H9 (cell line): ENCODE measurements around the gene CORT. TPM values are rescaled to one million over a fixed set of nuclear protein-coding genes. Genes with fewer than 3 reads are reported as not detected.
A peak's percentile ranks its signal among the peaks of the same experiment; 100 is the strongest.

Source experiments
- DNase-seq: peaks from one replicate; pipeline ENCODE4 v3.0.0-alpha.2; 2017
- H2AFZ ChIP-seq: one replicate; pipeline ENCODE4 v1.6.1; 2013; ENCODE audit warnings: mild to moderate bottlenecking, low read length, control low read depth, moderate library complexity
- H2AK5ac ChIP-seq: 2 replicates; pipeline ENCODE4 v1.6.1; 2013; ENCODE audit warnings: low read length, control low read depth, mixed read lengths; ENCODE audit not compliant: insufficient read length
- H2BK120ac ChIP-seq: one replicate; pipeline ENCODE4 v1.6.1; 2013; ENCODE audit warnings: low read depth, mild to moderate bottlenecking, low read length, control low read depth, inconsistent platforms; ENCODE audit not compliant: poor library complexity, severe bottlenecking
- H2BK12ac ChIP-seq: 2 replicates; pipeline ENCODE4 v1.6.1; 2013; ENCODE audit warnings: low read length, control low read depth, mixed read lengths, low read depth; ENCODE audit not compliant: insufficient read length
- H2BK15ac ChIP-seq: 2 replicates; pipeline ENCODE4 v1.6.1; 2013; ENCODE audit warnings: low read depth, low read length, control low read depth
- H2BK20ac ChIP-seq: one replicate; pipeline ENCODE4 v1.6.1; 2013; ENCODE audit warnings: low read depth, mild to moderate bottlenecking, low read length, control low read depth, inconsistent platforms; ENCODE audit not compliant: poor library complexity, severe bottlenecking
- H2BK5ac ChIP-seq: 2 replicates; pipeline ENCODE4 v1.6.1; 2013; ENCODE audit warnings: low read length, control low read depth, mixed read lengths; ENCODE audit not compliant: insufficient read length
- H3K14ac ChIP-seq: 2 replicates; pipeline ENCODE4 v1.6.1; 2013; ENCODE audit warnings: low read length, control low read depth; ENCODE audit not compliant: insufficient read depth
- H3K18ac ChIP-seq: 2 replicates; pipeline ENCODE4 v1.6.1; 2013; ENCODE audit warnings: low read depth, mild to moderate bottlenecking, mixed read lengths, low read length, control low read depth; ENCODE audit not compliant: insufficient read length
- H3K23ac ChIP-seq: 2 replicates; pipeline ENCODE4 v1.6.1; 2013; ENCODE audit warnings: low read length, control low read depth, mixed read lengths, low read depth; ENCODE audit not compliant: insufficient read length
- H3K23me2 ChIP-seq: 2 replicates; pipeline ENCODE4 v1.6.1; 2013; ENCODE audit warnings: low read depth, mild to moderate bottlenecking, mixed read lengths, low read length, control low read depth; ENCODE audit not compliant: insufficient read length, poor library complexity, severe bottlenecking
- H3K27ac ChIP-seq: 2 replicates; pipeline ENCODE4 v1.5.1; 2013; ENCODE audit warnings: low read length, control low read depth, mixed read lengths, low read depth; ENCODE audit not compliant: insufficient read length
- H3K27me3 ChIP-seq: 2 replicates; pipeline ENCODE4 v1.6.1; 2013; ENCODE audit warnings: low read length, control low read depth, inconsistent platforms; ENCODE audit not compliant: insufficient read depth
- H3K4ac ChIP-seq: 2 replicates; pipeline ENCODE4 v1.6.1; 2013; ENCODE audit warnings: low read depth, mild to moderate bottlenecking, control low read depth, inconsistent platforms, low read length, moderate library complexity
- H3K4me1 ChIP-seq: 2 replicates; pipeline ENCODE4 v1.6.1; 2013; ENCODE audit warnings: low read length, control low read depth, inconsistent platforms; ENCODE audit not compliant: insufficient read depth
- H3K4me2 ChIP-seq: 2 replicates; pipeline ENCODE4 v1.6.1; 2013; ENCODE audit warnings: low read length, control low read depth, mixed read lengths; ENCODE audit not compliant: insufficient read length, insufficient read depth
- H3K56ac ChIP-seq: 2 replicates; pipeline ENCODE4 v1.6.1; 2013; ENCODE audit warnings: low read depth, mild to moderate bottlenecking, mixed read lengths, low read length, control low read depth; ENCODE audit not compliant: insufficient read length
- H3K79me1 ChIP-seq: 2 replicates; pipeline ENCODE4 v1.6.1; 2013; ENCODE audit warnings: low read depth, mild to moderate bottlenecking, moderate library complexity, low read length, control low read depth, inconsistent platforms; ENCODE audit not compliant: insufficient read depth, poor library complexity, severe bottlenecking
- H3K79me2 ChIP-seq: 2 replicates; pipeline ENCODE4 v1.6.1; 2013; ENCODE audit warnings: low read length, control low read depth, inconsistent platforms; ENCODE audit not compliant: insufficient read depth
- H3K9ac ChIP-seq: 2 replicates; pipeline ENCODE4 v1.6.1; 2013; ENCODE audit warnings: low read length, control low read depth, mixed read lengths; ENCODE audit not compliant: insufficient read length; ENCODE audit errors: extremely low read depth
- H3K9me3 ChIP-seq: one replicate; pipeline ENCODE4 v1.6.1; 2013; ENCODE audit warnings: low read depth, low read length, inconsistent platforms; ENCODE audit not compliant: control insufficient read depth
- H3T11ph ChIP-seq: one replicate; pipeline ENCODE4 v1.6.1; 2013; ENCODE audit warnings: mild to moderate bottlenecking, low read length, control low read depth, inconsistent platforms
- H4K20me1 ChIP-seq: one replicate; pipeline ENCODE4 v1.6.1; 2013; ENCODE audit not compliant: control insufficient read depth, insufficient read length, insufficient read depth
- H4K5ac ChIP-seq: 2 replicates; pipeline ENCODE4 v1.6.1; 2013; ENCODE audit warnings: low read depth, mild to moderate bottlenecking, mixed read lengths, low read length, control low read depth; ENCODE audit not compliant: insufficient read length
- H4K8ac ChIP-seq: replicated peaks from 2 replicates; pipeline ENCODE4 v1.6.1; 2013; ENCODE audit warnings: low read length, control low read depth, mixed read lengths, low read depth; ENCODE audit not compliant: insufficient read length
- H4K91ac ChIP-seq: 2 replicates; pipeline ENCODE4 v1.6.1; 2013; ENCODE audit warnings: low read depth, mild to moderate bottlenecking, moderate library complexity, mixed read lengths, low read length, control low read depth; ENCODE audit not compliant: insufficient read length
- H3K27ac Mint-ChIP-seq, 3 experiments: 2 replicates in 2 of 3; 3 replicates in 1 of 3; pipeline ENCODE4 v1.8.0; 2020 to 2021; ENCODE audit warnings: mixed read lengths in 3 of 3, mild to moderate bottlenecking in 1 of 3, moderate library complexity in 1 of 3
- H3K27me3 Mint-ChIP-seq: 2 replicates; pipeline ENCODE4 v1.8.0; 2021; ENCODE audit warnings: low read depth, mild to moderate bottlenecking, moderate library complexity, mixed read lengths
- H3K36me3 Mint-ChIP-seq, 3 experiments: 2 replicates in 2 of 3; 3 replicates in 1 of 3; pipeline ENCODE4 v1.8.0; 2020 to 2021; ENCODE audit warnings: low read depth in 3 of 3, mixed read lengths in 3 of 3; ENCODE audit not compliant: insufficient read depth in 1 of 3
- H3K4me1 Mint-ChIP-seq, 2 experiments: 2 replicates each; pipeline ENCODE4 v1.8.0; 2020; ENCODE audit warnings: mixed read lengths in 2 of 2
- H3K4me3 Mint-ChIP-seq, 2 experiments: 2 replicates in 1 of 2; 3 replicates in 1 of 2; pipeline ENCODE4 v1.8.0; 2020 to 2021; ENCODE audit warnings: mild to moderate bottlenecking in 2 of 2, mixed read lengths in 2 of 2, moderate library complexity in 1 of 2
- H3K9me3 Mint-ChIP-seq, 2 experiments: 2 replicates in 1 of 2; 3 replicates in 1 of 2; pipeline ENCODE4 v1.8.0; 2020; ENCODE audit warnings: mild to moderate bottlenecking in 2 of 2, mixed read lengths in 2 of 2, moderate library complexity in 1 of 2
- CTCF ChIP-seq: fragments of 200-600 bp; sonication (generic); conservative IDR thresholded peaks from 3 replicates; pipeline ENCODE4 v1.8.0; 2021; ENCODE audit warnings: antibody characterized with exemption, mild to moderate bottlenecking
- WGBS: extraction: QIAGEN DNeasy Blood & Tissue Kit; methylation state at CpG from one replicate; pipeline ENCODE4 v1.1.7; 2013; ENCODE audit warnings: missing lambda C conversion rate, low lambda C conversion rate, mixed read lengths; ENCODE audit not compliant: insufficient read length; ENCODE audit errors: extremely low coverage; 5-methylcytosine and 5-hydroxymethylcytosine counted together
- total RNA-seq: library from RNA; stranded (reverse); gene quantifications from 2 replicates; pipeline ENCODE4 v1.2.1, GENCODE V29; 2021

The CORT gene
- total RNA-seq, 1 experiment from 2014 or later: not detected

GRCh38 chr1:10424034-10424433 lies 25.8 kb upstream of the CORT start:
- no peak overlapping the region for H3T11ph ChIP-seq
- no peaks in the 10 kb centered on the region for H4K20me1 ChIP-seq
- no peak overlapping the region for H4K91ac ChIP-seq
- H3K23ac ChIP-seq: no peak overlapping the region
- H3K14ac ChIP-seq: no peak overlapping the region
- no peaks in the 10 kb centered on the region for H3K79me1 ChIP-seq
- H2BK12ac ChIP-seq: no peak overlapping the region
- no peaks in the 10 kb centered on the region for H3K27me3 ChIP-seq
- H2BK20ac ChIP-seq: no peak overlapping the region
- no peak overlapping the region for H2BK15ac ChIP-seq
- H3K56ac ChIP-seq: no peak overlapping the region
- no peaks in the 10 kb centered on the region for H3K23me2 ChIP-seq
- H2AFZ ChIP-seq: no peak overlapping the region
- H3K4me1 ChIP-seq: no peaks in the 10 kb centered on the region; the same call in 1 of the 2 replicates
- Mint-ChIP-seq H3K27ac (peak overlapping the region; percentile 27 to 58 (median 44); a peak in 5 of 7 replicates), H3K4me1 (peaks cover 7 to 8% of the 10 kb centered on the region in 2 experiments), H3K36me3 (peaks cover 15 to 40% (median 23%) of the 10 kb centered on the region in 3 experiments), H3K9me3 (no peaks in the 10 kb centered on the region), H3K4me3 (no peak overlapping the region), H3K27me3 (no peaks in the 10 kb centered on the region)
- no peak for DNase-seq
- no peak overlapping the region for H2BK5ac ChIP-seq
- no peak overlapping the region for H3K4me2 ChIP-seq
- H2AK5ac ChIP-seq: no peak overlapping the region
- no peak overlapping the region for H4K5ac ChIP-seq
- no peaks in the 10 kb centered on the region for H3K79me2 ChIP-seq
- no peak overlapping the region for H4K8ac ChIP-seq
- no CpG with 5 or more reads among the region's 9 CpGs for WGBS
- TF ChIP-seq CTCF: no peak
- no peak overlapping the region for H3K18ac ChIP-seq
- H3K27ac ChIP-seq: no peak overlapping the region
- H3K4ac ChIP-seq: no peak overlapping the region
- no peak overlapping the region for H2BK120ac ChIP-seq
- no peak overlapping the region for H3K9ac ChIP-seq
- no peaks in the 10 kb centered on the region for H3K9me3 ChIP-seq
